Endodermal cell (in vitro differentiated cells): Measurements from ENCODE around the gene MARCHF10. TPM values are rescaled to one million over a fixed set of nuclear protein-coding genes. Genes with fewer than 3 reads are reported as not detected.
"Not testable (repeated sequence)": the region's sequence is repeated elsewhere in the genome, so short reads cannot be mapped to it uniquely, and the experiment has no call there.

Source experiments
- DNase-seq: peaks from one replicate; pipeline ENCODE4 v3.0.0-alpha.2; 2017
- H3K27ac ChIP-seq: 2 replicates; pipeline ENCODE4 v1.5.1; 2013; ENCODE audit warnings: mild to moderate bottlenecking, low read depth, low read length, moderate library complexity
- H3K27me3 ChIP-seq: 2 replicates; pipeline ENCODE4 v1.6.1; 2013; ENCODE audit warnings: mild to moderate bottlenecking, low read length, moderate library complexity; ENCODE audit not compliant: insufficient read depth, control insufficient read depth, poor library complexity, severe bottlenecking
- H3K36me3 ChIP-seq: 2 replicates; pipeline ENCODE4 v1.7.0; 2013; ENCODE audit warnings: mild to moderate bottlenecking, low read length, moderate library complexity; ENCODE audit not compliant: control insufficient read depth, insufficient read depth
- H3K4me1 ChIP-seq: one replicate; pipeline ENCODE4 v1.7.0; 2013; ENCODE audit warnings: low read length; ENCODE audit not compliant: control insufficient read depth, insufficient read depth
- H3K4me3 ChIP-seq: 2 replicates; pipeline ENCODE4 v1.5.1; 2013; ENCODE audit warnings: mild to moderate bottlenecking, low read length, moderate library complexity
- H3K9ac ChIP-seq: 2 replicates; pipeline ENCODE4 v1.6.1; 2013; ENCODE audit warnings: mild to moderate bottlenecking, low read length, moderate library complexity; ENCODE audit not compliant: poor library complexity, severe bottlenecking; ENCODE audit errors: extremely low read depth
- H3K9me3 ChIP-seq: 2 replicates; pipeline ENCODE4 v1.6.1; 2013; ENCODE audit warnings: mild to moderate bottlenecking, low read length, moderate library complexity; ENCODE audit not compliant: control insufficient read depth
- H3K27ac Mint-ChIP-seq: 2 replicates; pipeline ENCODE4 v1.8.0; 2020; ENCODE audit warnings: mixed read lengths
- H3K27me3 Mint-ChIP-seq: 2 replicates; pipeline ENCODE4 v1.8.0; 2021; ENCODE audit warnings: mild to moderate bottlenecking, mixed read lengths; ENCODE audit not compliant: insufficient read depth
- H3K36me3 Mint-ChIP-seq: 2 replicates; pipeline ENCODE4 v1.8.0; 2020; ENCODE audit warnings: low read depth, mixed read lengths
- H3K4me1 Mint-ChIP-seq: 2 replicates; pipeline ENCODE4 v1.8.0; 2020; ENCODE audit warnings: mixed read lengths
- H3K4me3 Mint-ChIP-seq: 2 replicates; pipeline ENCODE4 v1.8.0; 2020; ENCODE audit warnings: mild to moderate bottlenecking, moderate library complexity, mixed read lengths
- H3K9me3 Mint-ChIP-seq: 2 replicates; pipeline ENCODE4 v1.8.0; 2020; ENCODE audit warnings: mild to moderate bottlenecking, mixed read lengths
- CTCF ChIP-seq: fragments of 200-600 bp; sonication (generic); conservative IDR thresholded peaks from 2 replicates; pipeline ENCODE4 v1.5.0; 2021; ENCODE audit warnings: antibody characterized with exemption, mild to moderate bottlenecking
- WGBS, 2 experiments: methylation state at CpG; one replicate each; pipeline versions ENCODE4 v1.1.5 to v1.1.7; 2013; ENCODE audit warnings: missing lambda C conversion rate in 2 of 2, mixed read lengths in 1 of 2; ENCODE audit not compliant: insufficient coverage in 1 of 2, insufficient read length in 1 of 2; 5-methylcytosine and 5-hydroxymethylcytosine counted together
- total RNA-seq, 2 donors: library from RNA; stranded (reverse); fragmentation: NEBNext Ultra II Directional in 1 of 2; extraction: Animal tissue kit (Norgen Biotek cat#: 25700) in 1 of 2; gene quantifications; 2 replicates in 1 of 2; 3 replicates in 1 of 2; pipeline ENCODE4 v1.2.1, GENCODE V29; 2021

Gene MARCHF10
- total RNA-seq, 2 donors from 2014 or later: 0.57 to 1.7 TPM

DNA sequence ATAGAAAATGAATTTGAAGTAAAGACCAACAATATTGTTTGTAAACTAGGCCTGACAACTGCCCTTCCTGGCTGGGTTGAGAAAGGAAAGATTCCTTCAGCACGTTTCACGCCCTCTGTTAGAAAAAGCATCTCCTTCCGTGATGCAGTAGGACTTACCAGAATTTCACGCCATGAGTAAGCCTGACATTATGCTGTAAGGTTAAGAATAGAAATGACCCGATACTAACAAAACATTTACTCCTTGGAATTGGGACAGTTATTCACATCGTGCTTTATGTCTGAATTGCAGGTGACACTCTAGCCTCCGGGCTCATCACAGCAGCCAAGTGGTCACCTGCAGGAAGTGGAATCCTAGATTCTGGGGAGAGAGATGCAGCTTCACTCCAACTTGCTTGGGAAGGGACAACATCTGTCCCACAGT, 17.5 kb downstream of the MARCHF10 start:
- Histone ChIP-seq H3K9ac (no peak overlapping the region), H3K36me3 (no peaks in the 10 kb centered on the region), H3K4me3 (no peak overlapping the region), H3K4me1 (no peaks in the 10 kb centered on the region), H3K9me3 (no peaks in the 10 kb centered on the region), H3K27me3 (no peaks in the 10 kb centered on the region), H3K27ac (no peak overlapping the region)
- TF ChIP-seq CTCF: peak; percentile 13
- no peak overlapping the region for H3K27ac Mint-ChIP-seq
- WGBS, 2 experiments: 86 to 89% methylated on average over 3 to 7 of the region's 7 CpGs
- H3K4me1 Mint-ChIP-seq: no peaks in the 10 kb centered on the region
- no peaks in the 10 kb centered on the region for H3K27me3 Mint-ChIP-seq
- no peaks in the 10 kb centered on the region for H3K36me3 Mint-ChIP-seq
- peak; percentile 48 for DNase-seq
- H3K9me3 Mint-ChIP-seq: peaks cover 1% of the 10 kb centered on the region
- no peak overlapping the region for H3K4me3 Mint-ChIP-seq

DNA sequence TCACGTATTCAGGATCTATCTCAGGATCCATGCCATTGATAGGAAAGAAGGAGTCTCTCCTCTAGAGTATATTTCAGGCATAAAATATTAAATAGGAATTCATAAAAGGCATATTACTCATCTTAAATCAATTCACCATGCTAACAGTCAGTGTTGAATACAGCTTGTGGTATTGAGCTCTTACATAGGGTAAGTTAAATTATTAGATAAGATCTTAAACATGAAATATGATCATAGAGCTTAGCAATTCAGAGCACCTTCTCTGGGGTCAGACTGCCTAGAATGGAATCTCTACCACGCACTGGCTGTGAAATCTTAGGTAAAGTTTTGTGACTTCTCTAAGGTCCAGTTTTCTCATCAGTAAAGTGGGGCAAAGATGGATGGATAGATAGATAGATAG, 20.7 kb downstream of the MARCHF10 start:
- Histone ChIP-seq H3K36me3 (no peaks in the 10 kb centered on the region), H3K4me1 (no peaks in the 10 kb centered on the region), H3K27me3 (no peaks in the 10 kb centered on the region), H3K27ac (no peak overlapping the region), H3K9me3 (no peaks in the 10 kb centered on the region), H3K4me3 (no peak overlapping the region), H3K9ac (no peak overlapping the region)
- Mint-ChIP-seq H3K27ac (no peak overlapping the region), H3K36me3 (no peaks in the 10 kb centered on the region), H3K4me3 (no peak overlapping the region), H3K4me1 (no peaks in the 10 kb centered on the region), H3K27me3 (no peaks in the 10 kb centered on the region), H3K9me3 (peaks cover 13% of the 10 kb centered on the region)
- DNase-seq: no peak
- TF ChIP-seq CTCF: no peak
- WGBS, 2 experiments: 88 to 94% methylated on average over 1 to 2 of the region's 2 CpGs

GRCh38 chr17:62786646-62787045, 21.5 kb downstream of the MARCHF10 start:
- Mint-ChIP-seq H3K27me3 (no peaks in the 10 kb centered on the region), H3K9me3 (peaks cover 13% of the 10 kb centered on the region), H3K4me3 (no peak overlapping the region), H3K27ac (no peak overlapping the region), H3K4me1 (no peaks in the 10 kb centered on the region), H3K36me3 (no peaks in the 10 kb centered on the region)
- DNase-seq: peak; percentile 23
- Histone ChIP-seq H3K9ac (no peak overlapping the region), H3K36me3 (no peaks in the 10 kb centered on the region), H3K27me3 (no peaks in the 10 kb centered on the region), H3K9me3 (no peaks in the 10 kb centered on the region), H3K4me1 (no peaks in the 10 kb centered on the region), H3K4me3 (no peak overlapping the region), H3K27ac (no peak overlapping the region)
- no peak for TF ChIP-seq CTCF
- 94 to 96% methylated on average over 2 of the region's 2 CpGs for WGBS, 2 experiments

DNA sequence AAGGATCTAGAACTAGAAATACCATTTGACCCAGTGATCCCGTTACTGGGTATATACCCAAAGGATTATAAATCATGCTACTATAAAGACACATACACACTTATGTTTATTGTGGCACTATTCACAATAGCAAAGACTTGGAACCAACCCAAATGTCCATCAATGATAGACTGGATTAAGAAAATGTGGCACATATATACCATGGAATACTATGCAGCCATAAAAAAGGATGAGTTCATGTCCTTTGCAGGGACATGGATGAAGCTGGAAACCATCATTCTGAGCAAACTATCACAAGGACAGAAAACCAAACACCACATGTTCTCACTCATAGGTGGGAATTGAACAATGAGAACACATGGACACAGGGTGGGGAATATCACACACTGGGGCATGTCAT, 22.1 kb downstream of the MARCHF10 start:
- not testable (repeated sequence) for H3K27me3 ChIP-seq, H3K27ac ChIP-seq, H3K4me1 ChIP-seq, H3K36me3 Mint-ChIP-seq, H3K9me3 ChIP-seq, H3K4me3 Mint-ChIP-seq, DNase-seq, H3K9ac ChIP-seq, H3K36me3 ChIP-seq, H3K27me3 Mint-ChIP-seq, H3K4me3 ChIP-seq, H3K4me1 Mint-ChIP-seq, H3K27ac Mint-ChIP-seq
- peaks cover 13% of the 10 kb centered on the region for H3K9me3 Mint-ChIP-seq
- WGBS, 2 experiments: 88% methylated on average over 1 of the region's 1 CpG; no CpG with 5 or more reads in 1 of the 2 experiments
